T-helper 2 cell treated with Interferon-gamma antibody and Interleukin-4, amounts not matched to agents 100 ng/mL and 5 ng/mL, for 36 hours (primary cell): Measurements from ENCODE around the gene ATG9A. TPM values are rescaled to one million over a fixed set of nuclear protein-coding genes. Genes with fewer than 3 reads are reported as not detected.

Source experiments
- intact Hi-C: fragments of 100-400 bp; cut with micrococcal nuclease; formaldehyde crosslinking; loops from one replicate; pipeline ENCODE4 v1.15.1; 2023
- total RNA-seq: library from RNA; stranded (reverse); gene quantifications from 2 replicates; pipeline ENCODE4 v1.2.3, GENCODE V29; 2022

Gene ATG9A
- total RNA-seq, 1 donor from 2014 or later = 37.2 TPM

GRCh38 chr2:219252900-219253752, 23.7 kb upstream of the ATG9A start, which contains the start of gene TUBA4B:
Gene TUBA4B, plus strand, starts transcription at chr2:219253243. Its CDS starts 165 bp downstream, at chr2:219253408.
- intact Hi-C loops = loop anchor here (1.0 kb wide), 9 partner anchors 8 to 685 kb away; partner anchors contain the start of genes ANKZF1, ATG9A, CNOT9 and DNAJB2

GRCh38 chr2:219252570-219252899, 23.1 kb upstream of the ATG9A start:
- intact Hi-C loops = no loop called here

GRCh38 chr2:219252084-219252483, 22.6 kb upstream of the ATG9A start:
- intact Hi-C loops = no loop called here

GRCh38 chr2:219251656-219252055, 22.2 kb upstream of the ATG9A start:
- intact Hi-C loops = no loop called here

GRCh38 chr2:219250049-219250781, 20.8 kb upstream of the ATG9A start:
- intact Hi-C loops = no loop called here

GRCh38 chr2:219249203-219249980, 20.0 kb upstream of the ATG9A start:
- intact Hi-C loops = loop anchor here (5.0 kb wide), 1 partner anchor 352 kb away; no protein-coding TSS in a partner anchor

- intact Hi-C loops = loop anchor here (5.0 kb wide), 1 partner anchor 352 kb away; no protein-coding TSS in a partner anchor
Observed at GRCh38 chr2:219248845-219249202, 19.4 kb upstream of the ATG9A start.

- intact Hi-C loops = loop anchor here (5.0 kb wide), 1 partner anchor 351 kb away; no protein-coding TSS in a partner anchor
Observed at GRCh38 chr2:219247678-219248642, 18.5 kb upstream of the ATG9A start.

- intact Hi-C loops = loop anchor here (5.0 kb wide), 1 partner anchor 349 kb away; no protein-coding TSS in a partner anchor
Observed at GRCh38 chr2:219246559-219246958, 17.1 kb upstream of the ATG9A start.

- intact Hi-C loops = loop anchor here (1.0 to 5.0 kb wide), 8 partner anchors 7 to 351 kb away; partner anchors contain the start of genes ABCB6, ANKZF1, ATG9A and STK11IP
Observed at GRCh38 chr2:219245899-219246230, 16.4 kb upstream of the ATG9A start.

GRCh38 chr2:219245148-219245898, 15.9 kb upstream of the ATG9A start, which contains the start of the genes GLB1L and STK16:
Gene GLB1L, minus strand, starts transcription at chr2:219245444. Its CDS starts 1,871 bp downstream, at chr2:219243573.
Gene STK16, plus strand, starts transcription at chr2:219245479. Its CDS starts 521 bp downstream, at chr2:219246000.
- intact Hi-C loops = loop anchor here (1.0 to 5.0 kb wide), 8 partner anchors 8 to 352 kb away; partner anchors contain the start of genes ABCB6, ANKZF1, ATG9A and STK11IP

GRCh38 chr2:219244789-219245147, 15.3 kb upstream of the ATG9A start:
- intact Hi-C loops = loop anchor here (1.0 to 5.0 kb wide), 8 partner anchors 9 to 353 kb away; partner anchors contain the start of genes ABCB6, ANKZF1, ATG9A and STK11IP

GRCh38 chr2:219243291-219243761, 13.9 kb upstream of the ATG9A start:
- intact Hi-C loops = no loop called here

GRCh38 chr2:219234331-219234730, 4.9 kb upstream of the ATG9A start:
- intact Hi-C loops = no loop called here

- intact Hi-C loops = no loop called here
Observed at GRCh38 chr2:219230059-219230540, 664 bp upstream of the ATG9A start.

GRCh38 chr2:219228911-219229304, 528 bp downstream of the ATG9A start:
- intact Hi-C loops = loop anchor here (1.0 kb wide), 9 partner anchors 10 to 159 kb away; partner anchors contain the start of genes DNAJB2, GLB1L, NHEJ1 and RETREG2

- intact Hi-C loops = no loop called here
Observed at GRCh38 chr2:219228041-219228910, 1.2 kb downstream of the ATG9A start.

GRCh38 chr2:219225350-219225749, 4.1 kb downstream of the ATG9A start:
- intact Hi-C loops = no loop called here
